WTC11 (cell line): Measurements from ENCODE around the gene ANKS3. TPM values are rescaled to one million over a fixed set of nuclear protein-coding genes. Genes with fewer than 3 reads are reported as not detected.

Source experiments
- ATAC-seq: fragments of 200-7000 bp; cut with Tn5 transposase; 2 replicates; pipeline ENCODE4 v1.10.0; 2021; ENCODE audit warnings: mild to moderate bottlenecking, moderate library complexity
- CTCF ChIA-PET: fragments of 300-600 bp; sonication (Branson Sonifier 250); formaldehyde crosslinking; loops from one replicate; lab custom pipeline; 2021; ENCODE audit warnings: antibody characterized with exemption; lab: Charles Lee
- POLR2A ChIA-PET: fragments of 350-600 bp; sonication (Branson Sonifier 250); formaldehyde crosslinking; loops from one replicate; lab custom pipeline; 2021; ENCODE audit warnings: antibody characterized with exemption; lab: Charles Lee
- DNase-seq: peaks from one replicate; pipeline ENCODE4 v3.0.0; 2021; ENCODE audit warnings: low spot score
- H3K27ac Mint-ChIP-seq: 2 replicates; pipeline ENCODE4 v1.8.0; 2021; ENCODE audit warnings: mixed read lengths
- H3K27me3 Mint-ChIP-seq: 2 replicates; pipeline ENCODE4 v1.8.0; 2021; ENCODE audit warnings: low read depth, mild to moderate bottlenecking, moderate library complexity, mixed read lengths
- H3K36me3 Mint-ChIP-seq: 2 replicates; pipeline ENCODE4 v1.8.0; 2021; ENCODE audit warnings: mixed read lengths
- H3K4me1 Mint-ChIP-seq: 2 replicates; pipeline ENCODE4 v1.8.0; 2022; ENCODE audit warnings: mixed read lengths
- H3K4me3 Mint-ChIP-seq: 2 replicates; pipeline ENCODE4 v1.8.0; 2021; ENCODE audit warnings: mild to moderate bottlenecking, moderate library complexity, mixed read lengths
- H3K9me3 Mint-ChIP-seq: 2 replicates; pipeline ENCODE4 v1.8.0; 2021; ENCODE audit warnings: mixed read lengths
- ATF1 ChIP-seq: sonication (generic); formaldehyde crosslinking; IDR thresholded peaks from 2 replicates; pipeline ENCODE4 v1.8.1; 2023; ENCODE audit warnings: mild to moderate bottlenecking, moderate library complexity, missing genetic modification reagents
- CBFB ChIP-seq: sonication (generic); formaldehyde crosslinking; IDR thresholded peaks from 2 replicates; pipeline ENCODE4 v1.8.1; 2022; ENCODE audit warnings: mild to moderate bottlenecking, low read depth, missing genetic modification reagents
- ETV6 ChIP-seq: sonication (generic); formaldehyde crosslinking; IDR thresholded peaks from 2 replicates; pipeline ENCODE4 v1.8.1; 2022; ENCODE audit warnings: mild to moderate bottlenecking, missing genetic modification reagents
- FOXP1 ChIP-seq: sonication (generic); formaldehyde crosslinking; IDR thresholded peaks from 2 replicates; pipeline ENCODE4 v1.8.0; 2022; ENCODE audit warnings: missing genetic modification reagents, mild to moderate bottlenecking, moderate library complexity, borderline replicate concordance
- GABPB1 ChIP-seq: sonication (generic); formaldehyde crosslinking; IDR thresholded peaks from 2 replicates; pipeline ENCODE4 v1.8.1; 2023; ENCODE audit warnings: mild to moderate bottlenecking, missing genetic modification reagents
- MYBL2 ChIP-seq: sonication (generic); formaldehyde crosslinking; IDR thresholded peaks from 2 replicates; pipeline ENCODE4 v1.8.1; 2023; ENCODE audit warnings: mild to moderate bottlenecking, moderate library complexity, missing genetic modification reagents
- NFATC4 ChIP-seq: fragments of 250-450 bp; sonication (Bioruptor Pico); IDR thresholded peaks from 2 replicates; pipeline ENCODE4 v1.9.0; 2021; ENCODE audit warnings: mild to moderate bottlenecking
- NFYB ChIP-seq: sonication (generic); formaldehyde crosslinking; conservative IDR thresholded peaks from 2 replicates; pipeline ENCODE4 v1.8.0; 2022; ENCODE audit warnings: low read depth, missing genetic modification reagents
- RORB ChIP-seq: fragments of 250-450 bp; sonication (Bioruptor Pico); IDR thresholded peaks from 2 replicates; pipeline ENCODE4 v1.9.0; 2021; ENCODE audit warnings: mild to moderate bottlenecking
- TEAD1 ChIP-seq: sonication (generic); formaldehyde crosslinking; IDR thresholded peaks from 2 replicates; pipeline ENCODE4 v1.8.0; 2022; ENCODE audit warnings: mild to moderate bottlenecking, missing genetic modification reagents
- TP53 ChIP-seq: sonication (generic); formaldehyde crosslinking; IDR thresholded peaks from 2 replicates; pipeline ENCODE4 v1.8.1; 2023; ENCODE audit warnings: mild to moderate bottlenecking, missing genetic modification reagents
- ZBTB21 ChIP-seq: sonication (generic); formaldehyde crosslinking; IDR thresholded peaks from 2 replicates; pipeline ENCODE4 v1.8.1; 2023; ENCODE audit warnings: mild to moderate bottlenecking, missing genetic modification reagents, borderline replicate concordance
- ZNF317 ChIP-seq: sonication (generic); formaldehyde crosslinking; IDR thresholded peaks from 2 replicates; pipeline ENCODE4 v1.8.1; 2023; ENCODE audit warnings: low read depth, mild to moderate bottlenecking, moderate library complexity, missing genetic modification reagents, borderline replicate concordance
- ZNF416 ChIP-seq: fragments of 250-450 bp; sonication (Bioruptor Pico); IDR thresholded peaks from 2 replicates; pipeline ENCODE4 v1.9.0; 2021; ENCODE audit warnings: mild to moderate bottlenecking, inconsistent platforms
- total RNA-seq: library from RNA; stranded (reverse); gene quantifications from 3 replicates; pipeline ENCODE4 v1.2.3, GENCODE V29; 2021
- TF ChIP-seq, protein P1 (sequence below): sonication (generic); formaldehyde crosslinking; IDR thresholded peaks from 2 replicates; pipeline ENCODE4 v1.8.0; 2023; ENCODE audit warnings: missing genetic modification reagents
- TF ChIP-seq, protein P2 (sequence below): sonication (generic); formaldehyde crosslinking; IDR thresholded peaks from 2 replicates; pipeline ENCODE4 v1.8.0; 2023; ENCODE audit warnings: missing genetic modification reagents, mild to moderate bottlenecking, borderline replicate concordance
- TF ChIP-seq, protein P3 (sequence below): sonication (generic); formaldehyde crosslinking; IDR thresholded peaks from 2 replicates; pipeline ENCODE4 v1.8.1; 2023; ENCODE audit warnings: mild to moderate bottlenecking, moderate library complexity, missing genetic modification reagents
- TF ChIP-seq, protein P4 (sequence below): sonication (generic); formaldehyde crosslinking; IDR thresholded peaks from 2 replicates; pipeline ENCODE4 v1.8.0; 2022; ENCODE audit warnings: mild to moderate bottlenecking, missing genetic modification reagents
- TF ChIP-seq, protein P5 (sequence below): sonication (generic); formaldehyde crosslinking; IDR thresholded peaks from 2 replicates; pipeline ENCODE4 v1.8.0; 2022; ENCODE audit warnings: mild to moderate bottlenecking, missing genetic modification reagents
- TF ChIP-seq, protein P6 (sequence below): sonication (generic); formaldehyde crosslinking; IDR thresholded peaks from 2 replicates; pipeline ENCODE4 v1.8.1; 2023; ENCODE audit warnings: mild to moderate bottlenecking, missing genetic modification reagents
- TF ChIP-seq, protein P7 (sequence below): sonication (generic); formaldehyde crosslinking; IDR thresholded peaks from 2 replicates; pipeline ENCODE4 v1.8.1; 2023; ENCODE audit warnings: mild to moderate bottlenecking, missing genetic modification reagents, moderate library complexity
- TF ChIP-seq, protein P8 (sequence below): sonication (generic); formaldehyde crosslinking; IDR thresholded peaks from 2 replicates; pipeline ENCODE4 v1.8.0; 2022; ENCODE audit warnings: mild to moderate bottlenecking, missing genetic modification reagents
- TF ChIP-seq, protein P9 (sequence below): sonication (generic); formaldehyde crosslinking; IDR thresholded peaks from 2 replicates; pipeline ENCODE4 v1.8.0; 2022; ENCODE audit warnings: mild to moderate bottlenecking, missing genetic modification reagents

ANKS3 gene
- total RNA-seq, 1 experiment from 2014 or later: 35.6 TPM

DNA sequence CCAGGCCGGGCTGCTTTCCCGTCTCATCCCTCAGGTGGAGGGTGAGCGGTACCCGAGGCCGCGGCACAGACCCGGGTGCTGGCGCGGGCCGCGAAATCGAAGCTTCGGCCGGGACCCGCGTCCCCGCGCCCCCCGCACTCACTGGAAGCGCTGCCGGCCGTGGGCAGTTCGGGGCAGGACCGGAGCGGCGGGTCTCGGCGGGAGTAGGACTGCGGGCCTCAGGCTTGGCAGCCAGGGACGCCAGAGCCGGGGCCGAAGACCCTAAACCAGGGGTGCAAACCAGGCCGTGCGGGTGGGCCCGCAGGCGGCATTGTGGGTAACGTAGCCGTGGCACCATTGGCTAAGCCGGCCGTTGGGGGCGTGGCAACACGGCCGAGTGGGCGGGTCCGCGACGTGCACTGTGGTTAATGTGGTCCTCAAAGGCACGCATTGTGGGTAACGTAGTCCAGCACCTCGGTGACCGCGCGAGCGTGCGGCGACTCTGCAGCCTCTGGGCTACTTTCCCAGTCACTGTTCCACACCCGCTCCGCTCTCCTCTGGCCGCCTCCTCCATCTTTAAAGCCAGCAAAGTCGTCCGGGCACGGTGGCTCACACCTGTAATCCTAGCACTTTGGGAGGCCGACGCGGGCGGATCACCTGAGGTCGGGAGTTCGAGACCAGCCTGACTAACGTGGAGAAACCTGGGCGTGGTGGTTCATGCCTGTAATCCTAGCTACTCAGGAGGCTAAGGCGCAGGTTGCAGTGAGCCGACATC is 33.0 kb upstream of the ANKS3 start, which contains the start of gene ZNF500:
TSS of gene ZNF500 (minus strand) at position 288 of the 754 bp plus-strand sequence. CDS start 1,184 bp downstream, outside the sequence.
- Mint-ChIP-seq H3K9me3 (no peaks in the 10 kb centered on the region), H3K36me3 (peaks cover 9% of the 10 kb centered on the region), H3K27ac (peak within 1 kb of the TSS; percentile 94), H3K4me3 (peak within 1 kb of the TSS; percentile 86), H3K4me1 (peaks cover 17% of the 10 kb centered on the region), H3K27me3 (no peaks in the 10 kb centered on the region)
- ChIA-PET POLR2A (interaction anchor here (0.6 to 3.1 kb wide), 2 partner anchors 23 to 36 kb away, joined by 3 to 16 read pairs; partner anchors contain the start of gene ROGDI), CTCF (interaction anchor here (1.1 kb wide), 1 partner anchor 33 kb away, joined by 3 read pairs; the partner anchor contains the start of genes ANKS3 and DNAAF8)
- ATAC-seq (peak; percentile 90), DNase-seq (peak; percentile 100)
- TF ChIP-seq, protein P1, sequence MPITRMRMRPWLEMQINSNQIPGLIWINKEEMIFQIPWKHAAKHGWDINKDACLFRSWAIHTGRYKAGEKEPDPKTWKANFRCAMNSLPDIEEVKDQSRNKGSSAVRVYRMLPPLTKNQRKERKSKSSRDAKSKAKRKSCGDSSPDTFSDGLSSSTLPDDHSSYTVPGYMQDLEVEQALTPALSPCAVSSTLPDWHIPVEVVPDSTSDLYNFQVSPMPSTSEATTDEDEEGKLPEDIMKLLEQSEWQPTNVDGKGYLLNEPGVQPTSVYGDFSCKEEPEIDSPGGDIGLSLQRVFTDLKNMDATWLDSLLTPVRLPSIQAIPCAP: peak; percentile 75; the same call in 1 of the 2 replicates
- TF ChIP-seq, protein P2, sequence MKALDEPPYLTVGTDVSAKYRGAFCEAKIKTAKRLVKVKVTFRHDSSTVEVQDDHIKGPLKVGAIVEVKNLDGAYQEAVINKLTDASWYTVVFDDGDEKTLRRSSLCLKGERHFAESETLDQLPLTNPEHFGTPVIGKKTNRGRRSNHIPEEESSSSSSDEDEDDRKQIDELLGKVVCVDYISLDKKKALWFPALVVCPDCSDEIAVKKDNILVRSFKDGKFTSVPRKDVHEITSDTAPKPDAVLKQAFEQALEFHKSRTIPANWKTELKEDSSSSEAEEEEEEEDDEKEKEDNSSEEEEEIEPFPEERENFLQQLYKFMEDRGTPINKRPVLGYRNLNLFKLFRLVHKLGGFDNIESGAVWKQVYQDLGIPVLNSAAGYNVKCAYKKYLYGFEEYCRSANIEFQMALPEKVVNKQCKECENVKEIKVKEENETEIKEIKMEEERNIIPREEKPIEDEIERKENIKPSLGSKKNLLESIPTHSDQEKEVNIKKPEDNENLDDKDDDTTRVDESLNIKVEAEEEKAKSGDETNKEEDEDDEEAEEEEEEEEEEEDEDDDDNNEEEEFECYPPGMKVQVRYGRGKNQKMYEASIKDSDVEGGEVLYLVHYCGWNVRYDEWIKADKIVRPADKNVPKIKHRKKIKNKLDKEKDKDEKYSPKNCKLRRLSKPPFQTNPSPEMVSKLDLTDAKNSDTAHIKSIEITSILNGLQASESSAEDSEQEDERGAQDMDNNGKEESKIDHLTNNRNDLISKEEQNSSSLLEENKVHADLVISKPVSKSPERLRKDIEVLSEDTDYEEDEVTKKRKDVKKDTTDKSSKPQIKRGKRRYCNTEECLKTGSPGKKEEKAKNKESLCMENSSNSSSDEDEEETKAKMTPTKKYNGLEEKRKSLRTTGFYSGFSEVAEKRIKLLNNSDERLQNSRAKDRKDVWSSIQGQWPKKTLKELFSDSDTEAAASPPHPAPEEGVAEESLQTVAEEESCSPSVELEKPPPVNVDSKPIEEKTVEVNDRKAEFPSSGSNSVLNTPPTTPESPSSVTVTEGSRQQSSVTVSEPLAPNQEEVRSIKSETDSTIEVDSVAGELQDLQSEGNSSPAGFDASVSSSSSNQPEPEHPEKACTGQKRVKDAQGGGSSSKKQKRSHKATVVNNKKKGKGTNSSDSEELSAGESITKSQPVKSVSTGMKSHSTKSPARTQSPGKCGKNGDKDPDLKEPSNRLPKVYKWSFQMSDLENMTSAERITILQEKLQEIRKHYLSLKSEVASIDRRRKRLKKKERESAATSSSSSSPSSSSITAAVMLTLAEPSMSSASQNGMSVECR: peak; percentile 78; the same call in 1 of the 2 replicates
- TF ChIP-seq, protein P3, sequence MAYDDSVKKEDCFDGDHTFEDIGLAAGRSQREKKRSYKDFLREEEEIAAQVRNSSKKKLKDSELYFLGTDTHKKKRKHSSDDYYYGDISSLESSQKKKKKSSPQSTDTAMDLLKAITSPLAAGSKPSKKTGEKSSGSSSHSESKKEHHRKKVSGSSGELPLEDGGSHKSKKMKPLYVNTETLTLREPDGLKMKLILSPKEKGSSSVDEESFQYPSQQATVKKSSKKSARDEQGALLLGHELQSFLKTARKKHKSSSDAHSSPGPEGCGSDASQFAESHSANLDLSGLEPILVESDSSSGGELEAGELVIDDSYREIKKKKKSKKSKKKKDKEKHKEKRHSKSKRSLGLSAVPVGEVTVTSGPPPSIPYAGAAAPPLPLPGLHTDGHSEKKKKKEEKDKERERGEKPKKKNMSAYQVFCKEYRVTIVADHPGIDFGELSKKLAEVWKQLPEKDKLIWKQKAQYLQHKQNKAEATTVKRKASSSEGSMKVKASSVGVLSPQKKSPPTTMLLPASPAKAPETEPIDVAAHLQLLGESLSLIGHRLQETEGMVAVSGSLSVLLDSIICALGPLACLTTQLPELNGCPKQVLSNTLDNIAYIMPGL (CRISPR knock-in tag): peak; percentile 63; the same call in 1 of the 2 replicates
- TF ChIP-seq NFYB (CRISPR knock-in tag) (peak; percentile 77), ZNF416 (CRISPR knock-in tag) (no peak), FOXP1 (CRISPR knock-in tag) (peak; percentile 56; the same call in 1 of the 2 replicates), GABPB1 (CRISPR knock-in tag) (peak; percentile 71), RORB (CRISPR knock-in tag) (no peak), ETV6 (CRISPR knock-in tag) (no peak), TP53 (CRISPR knock-in tag) (no peak), NFATC4 (CRISPR knock-in tag) (no peak), ATF1 (CRISPR knock-in tag) (no peak), MYBL2 (CRISPR knock-in tag) (peak; percentile 14; the same call in 1 of the 2 replicates), ZNF317 (CRISPR knock-in tag) (no peak), ZBTB21 (no peak), TEAD1 (CRISPR knock-in tag) (peak; percentile 66; the same call in 1 of the 2 replicates), CBFB (peak; percentile 80; the same call in 1 of the 2 replicates)
- TF ChIP-seq, protein P4, sequence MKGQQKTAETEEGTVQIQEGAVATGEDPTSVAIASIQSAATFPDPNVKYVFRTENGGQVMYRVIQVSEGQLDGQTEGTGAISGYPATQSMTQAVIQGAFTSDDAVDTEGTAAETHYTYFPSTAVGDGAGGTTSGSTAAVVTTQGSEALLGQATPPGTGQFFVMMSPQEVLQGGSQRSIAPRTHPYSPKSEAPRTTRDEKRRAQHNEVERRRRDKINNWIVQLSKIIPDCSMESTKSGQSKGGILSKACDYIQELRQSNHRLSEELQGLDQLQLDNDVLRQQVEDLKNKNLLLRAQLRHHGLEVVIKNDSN (CRISPR knock-in tag): peak; percentile 46; the same call in 1 of the 2 replicates
- TF ChIP-seq, protein P5, sequence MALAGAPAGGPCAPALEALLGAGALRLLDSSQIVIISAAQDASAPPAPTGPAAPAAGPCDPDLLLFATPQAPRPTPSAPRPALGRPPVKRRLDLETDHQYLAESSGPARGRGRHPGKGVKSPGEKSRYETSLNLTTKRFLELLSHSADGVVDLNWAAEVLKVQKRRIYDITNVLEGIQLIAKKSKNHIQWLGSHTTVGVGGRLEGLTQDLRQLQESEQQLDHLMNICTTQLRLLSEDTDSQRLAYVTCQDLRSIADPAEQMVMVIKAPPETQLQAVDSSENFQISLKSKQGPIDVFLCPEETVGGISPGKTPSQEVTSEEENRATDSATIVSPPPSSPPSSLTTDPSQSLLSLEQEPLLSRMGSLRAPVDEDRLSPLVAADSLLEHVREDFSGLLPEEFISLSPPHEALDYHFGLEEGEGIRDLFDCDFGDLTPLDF (CRISPR knock-in tag): no peak
- TF ChIP-seq, protein P6, sequence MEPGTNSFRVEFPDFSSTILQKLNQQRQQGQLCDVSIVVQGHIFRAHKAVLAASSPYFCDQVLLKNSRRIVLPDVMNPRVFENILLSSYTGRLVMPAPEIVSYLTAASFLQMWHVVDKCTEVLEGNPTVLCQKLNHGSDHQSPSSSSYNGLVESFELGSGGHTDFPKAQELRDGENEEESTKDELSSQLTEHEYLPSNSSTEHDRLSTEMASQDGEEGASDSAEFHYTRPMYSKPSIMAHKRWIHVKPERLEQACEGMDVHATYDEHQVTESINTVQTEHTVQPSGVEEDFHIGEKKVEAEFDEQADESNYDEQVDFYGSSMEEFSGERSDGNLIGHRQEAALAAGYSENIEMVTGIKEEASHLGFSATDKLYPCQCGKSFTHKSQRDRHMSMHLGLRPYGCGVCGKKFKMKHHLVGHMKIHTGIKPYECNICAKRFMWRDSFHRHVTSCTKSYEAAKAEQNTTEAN (CRISPR knock-in tag): peak; percentile 47; the same call in 1 of the 2 replicates
- TF ChIP-seq, protein P7, sequence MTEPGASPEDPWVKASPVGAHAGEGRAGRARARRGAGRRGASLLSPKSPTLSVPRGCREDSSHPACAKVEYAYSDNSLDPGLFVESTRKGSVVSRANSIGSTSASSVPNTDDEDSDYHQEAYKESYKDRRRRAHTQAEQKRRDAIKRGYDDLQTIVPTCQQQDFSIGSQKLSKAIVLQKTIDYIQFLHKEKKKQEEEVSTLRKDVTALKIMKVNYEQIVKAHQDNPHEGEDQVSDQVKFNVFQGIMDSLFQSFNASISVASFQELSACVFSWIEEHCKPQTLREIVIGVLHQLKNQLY (CRISPR knock-in tag): no peak
- TF ChIP-seq, protein P8, sequence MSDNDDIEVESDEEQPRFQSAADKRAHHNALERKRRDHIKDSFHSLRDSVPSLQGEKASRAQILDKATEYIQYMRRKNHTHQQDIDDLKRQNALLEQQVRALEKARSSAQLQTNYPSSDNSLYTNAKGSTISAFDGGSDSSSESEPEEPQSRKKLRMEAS (CRISPR knock-in tag): peak; percentile 79
- TF ChIP-seq, protein P9, sequence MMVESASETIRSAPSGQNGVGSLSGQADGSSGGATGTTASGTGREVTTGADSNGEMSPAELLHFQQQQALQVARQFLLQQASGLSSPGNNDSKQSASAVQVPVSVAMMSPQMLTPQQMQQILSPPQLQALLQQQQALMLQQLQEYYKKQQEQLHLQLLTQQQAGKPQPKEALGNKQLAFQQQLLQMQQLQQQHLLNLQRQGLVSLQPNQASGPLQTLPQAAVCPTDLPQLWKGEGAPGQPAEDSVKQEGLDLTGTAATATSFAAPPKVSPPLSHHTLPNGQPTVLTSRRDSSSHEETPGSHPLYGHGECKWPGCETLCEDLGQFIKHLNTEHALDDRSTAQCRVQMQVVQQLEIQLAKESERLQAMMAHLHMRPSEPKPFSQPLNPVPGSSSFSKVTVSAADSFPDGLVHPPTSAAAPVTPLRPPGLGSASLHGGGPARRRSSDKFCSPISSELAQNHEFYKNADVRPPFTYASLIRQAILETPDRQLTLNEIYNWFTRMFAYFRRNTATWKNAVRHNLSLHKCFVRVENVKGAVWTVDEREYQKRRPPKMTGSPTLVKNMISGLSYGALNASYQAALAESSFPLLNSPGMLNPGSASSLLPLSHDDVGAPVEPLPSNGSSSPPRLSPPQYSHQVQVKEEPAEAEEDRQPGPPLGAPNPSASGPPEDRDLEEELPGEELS (CRISPR knock-in tag): peak; percentile 81
